NCI-H2029 (cell line): ENCODE data around the gene SDC4.

Source experiments
- DNase-seq: peaks from one replicate; lab custom pipeline; 2025; lab: John Stamatoyannopoulos, UW

SDC4 gene

GRCh38 chr20:45343532-45344167 lies 4.6 kb downstream of the SDC4 start:
- DNase-seq, result peak; percentile 90

GRCh38 chr20:45342855-45343531 lies 5.2 kb downstream of the SDC4 start:
- no peak for DNase-seq

- DNase-seq, result peak; percentile 89
Observed at GRCh38 chr20:45341939-45342854, 6.0 kb downstream of the SDC4 start.

GRCh38 chr20:45341579-45341938 lies 6.7 kb downstream of the SDC4 start:
- peak; percentile 50 for DNase-seq

GRCh38 chr20:45340951-45341350 lies 7.3 kb downstream of the SDC4 start:
- DNase-seq, result no peak

- peak; percentile 75 for DNase-seq
Observed at GRCh38 chr20:45340236-45340847, 7.9 kb downstream of the SDC4 start.

- peak; percentile 43 for DNase-seq
Observed at GRCh38 chr20:45339799-45340198, 8.4 kb downstream of the SDC4 start.

- no peak for DNase-seq
Observed at GRCh38 chr20:45339084-45339483, 9.1 kb downstream of the SDC4 start.

- DNase-seq, result no peak
Observed at GRCh38 chr20:45338121-45339030, 9.8 kb downstream of the SDC4 start.

- no peak for DNase-seq
Observed at GRCh38 chr20:45337367-45338120, 10.7 kb downstream of the SDC4 start.

GRCh38 chr20:45336530-45337366 lies 11.5 kb downstream of the SDC4 start:
- DNase-seq, result no peak

GRCh38 chr20:45330476-45330875 lies 17.7 kb downstream of the SDC4 start:
- DNase-seq, result no peak

GRCh38 chr20:45329497-45330319 lies 18.5 kb downstream of the SDC4 start:
- no peak for DNase-seq

- no peak for DNase-seq
Observed at GRCh38 chr20:45328451-45328850, 19.8 kb downstream of the SDC4 start.

- DNase-seq, result no peak
Observed at GRCh38 chr20:45325371-45325770, 22.9 kb downstream of the SDC4 start.

GRCh38 chr20:45323731-45324130 lies 24.5 kb downstream of the SDC4 start:
- no peak for DNase-seq

GRCh38 chr20:45322952-45323383 lies 25.3 kb downstream of the SDC4 start:
- peak; percentile 63 for DNase-seq

GRCh38 chr20:45320948-45321595 lies 27.2 kb downstream of the SDC4 start:
- DNase-seq, result no peak
